GM23338 (cell line): ENCODE data around the gene PLEKHG4B. TPM values are rescaled to one million over a fixed set of nuclear protein-coding genes. Genes with fewer than 3 reads are reported as not detected.
"Not testable (repeated sequence)": the region's sequence is repeated elsewhere in the genome, so short reads cannot be mapped to it uniquely, and the experiment has no call there.

Experiments
- ATAC-seq: fragments of 200-7000 bp; cut with Tn5 transposase; 3 replicates; pipeline ENCODE4 v1.9.1; 2020
- DNase-seq: peaks from one replicate; pipeline ENCODE4 v3.0.0-alpha.2; 2015; ENCODE audit warnings: low spot score
- H2AFZ ChIP-seq: fragments of 200-600 bp; sonication (generic); 2 replicates; pipeline ENCODE4 v1.8.0; 2016; ENCODE audit warnings: antibody characterized with exemption, mild to moderate bottlenecking, moderate library complexity
- H3F3A ChIP-seq: fragments of 200-600 bp; sonication (generic); replicated peaks from 2 replicates; pipeline ENCODE4 v1.8.0; 2017; ENCODE audit warnings: antibody characterized with exemption, mixed run types, low read depth
- H3K27ac ChIP-seq: fragments of 200-600 bp; sonication (generic); 2 replicates; pipeline ENCODE4 v1.6.1; 2016; ENCODE audit warnings: low read depth
- H3K27me3 ChIP-seq: fragments of 200-600 bp; sonication (generic); 2 replicates; pipeline ENCODE4 v1.8.0; 2016; ENCODE audit warnings: mild to moderate bottlenecking, mixed run types, moderate library complexity; ENCODE audit not compliant: insufficient read depth
- H3K36me3 ChIP-seq: fragments of 200-600 bp; sonication (generic); 2 replicates; pipeline ENCODE4 v1.8.0; 2016; ENCODE audit warnings: mild to moderate bottlenecking; ENCODE audit not compliant: insufficient read depth
- H3K4me1 ChIP-seq: fragments of 200-600 bp; sonication (generic); 2 replicates; pipeline ENCODE4 v1.8.0; 2016; ENCODE audit warnings: mild to moderate bottlenecking, moderate library complexity; ENCODE audit not compliant: insufficient read depth
- H3K4me2 ChIP-seq: fragments of 200-600 bp; sonication (generic); 2 replicates; pipeline ENCODE4 v1.7.1; 2017; ENCODE audit warnings: mixed run types
- H3K4me3 ChIP-seq: fragments of 200-600 bp; sonication (generic); 2 replicates; pipeline ENCODE4 v1.6.1; 2016; ENCODE audit warnings: mixed run types
- H3K79me2 ChIP-seq: fragments of 200-600 bp; sonication (generic); replicated peaks from 2 replicates; pipeline ENCODE4 v1.8.0; 2017; ENCODE audit warnings: mild to moderate bottlenecking; ENCODE audit not compliant: insufficient read depth
- H3K9me2 ChIP-seq: fragments of 200-600 bp; sonication (generic); 2 replicates; pipeline ENCODE4 v1.8.0; 2017; ENCODE audit not compliant: insufficient read depth
- H4K20me1 ChIP-seq: fragments of 200-600 bp; sonication (generic); replicated peaks from 2 replicates; pipeline ENCODE4 v1.8.0; 2017; ENCODE audit warnings: mild to moderate bottlenecking; ENCODE audit not compliant: insufficient read depth
- H3K27ac Mint-ChIP-seq: 2 replicates; pipeline ENCODE4 v1.8.0; 2020; ENCODE audit warnings: inconsistent platforms, mild to moderate bottlenecking, moderate library complexity, mixed read lengths
- H3K27me3 Mint-ChIP-seq: 3 replicates; pipeline ENCODE4 v1.8.0; 2022; ENCODE audit warnings: low read depth, mild to moderate bottlenecking, moderate library complexity, mixed read lengths, inconsistent platforms; ENCODE audit not compliant: insufficient read depth, poor library complexity
- H3K36me3 Mint-ChIP-seq: 3 replicates; pipeline ENCODE4 v1.8.0; 2021; ENCODE audit warnings: low read depth, mild to moderate bottlenecking, inconsistent platforms, moderate library complexity, mixed read lengths
- H3K4me1 Mint-ChIP-seq: 3 replicates; pipeline ENCODE4 v1.8.0; 2020; ENCODE audit warnings: mild to moderate bottlenecking, inconsistent platforms, mixed read lengths
- H3K4me3 Mint-ChIP-seq: 3 replicates; pipeline ENCODE4 v1.8.0; 2021; ENCODE audit warnings: moderate library complexity, mild to moderate bottlenecking, inconsistent platforms, mixed read lengths
- H3K9me3 Mint-ChIP-seq: 3 replicates; pipeline ENCODE4 v1.8.0; 2020; ENCODE audit warnings: moderate library complexity, mild to moderate bottlenecking, inconsistent platforms, mixed read lengths
- POLR2AphosphoS5 ChIP-seq: IDR thresholded peaks from 2 replicates; pipeline ENCODE4 v1.6.1; 2016; ENCODE audit warnings: antibody characterized with exemption, low read depth
- polyA plus RNA-seq: library from polyadenylated mRNA; unstranded; fragments of >200 nt; fragmentation: Nextera tagmentation; extraction: Ambion mirVana; gene quantifications from 2 replicates; pipeline ENCODE4 v1.2.1, GENCODE V29; 2016
- total RNA-seq: library from RNA; depleted of rRNA; stranded (reverse); fragments of >200 nt; shearing (Covaris generic); gene quantifications from 2 replicates; pipeline ENCODE4 v1.2.3, GENCODE V29; 2014
- TF ChIP-seq, protein P1 (sequence below): fragments of 250-450 bp; sonication (Bioruptor Pico); IDR thresholded peaks from 2 replicates; pipeline ENCODE4 v1.5.0; 2020; ENCODE audit warnings: mild to moderate bottlenecking, moderate library complexity
- TF ChIP-seq, protein P2 (sequence below): IDR thresholded peaks from 2 replicates; pipeline ENCODE4 v1.6.1; 2016; ENCODE audit warnings: antibody characterized with exemption

PLEKHG4B gene
- total and polyA plus RNA-seq, 2 experiments from 2014 or later, result 33.5 to 54.8 TPM

DNA sequence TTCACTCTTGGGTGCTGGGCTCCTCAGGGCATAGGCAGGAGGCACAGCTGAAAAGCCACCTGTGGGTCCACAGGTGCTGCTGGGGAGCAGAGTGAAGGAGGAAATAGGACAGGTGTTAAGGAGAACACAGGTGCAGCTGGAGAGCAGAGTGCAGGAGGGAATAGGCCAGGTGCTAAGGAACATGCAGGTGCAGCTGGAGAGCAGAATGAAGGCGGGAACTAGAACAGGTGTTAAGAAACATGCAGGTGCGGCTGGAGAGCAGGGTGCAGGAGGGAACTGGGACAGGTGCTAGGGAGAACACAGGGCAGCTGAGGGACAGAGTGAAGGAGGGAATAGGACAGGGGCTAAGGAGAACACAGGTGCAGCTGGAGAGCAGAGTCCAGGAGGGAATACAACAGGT lies 43.8 kb upstream of the PLEKHG4B start (continued):
- TF ChIP-seq, protein P1, sequence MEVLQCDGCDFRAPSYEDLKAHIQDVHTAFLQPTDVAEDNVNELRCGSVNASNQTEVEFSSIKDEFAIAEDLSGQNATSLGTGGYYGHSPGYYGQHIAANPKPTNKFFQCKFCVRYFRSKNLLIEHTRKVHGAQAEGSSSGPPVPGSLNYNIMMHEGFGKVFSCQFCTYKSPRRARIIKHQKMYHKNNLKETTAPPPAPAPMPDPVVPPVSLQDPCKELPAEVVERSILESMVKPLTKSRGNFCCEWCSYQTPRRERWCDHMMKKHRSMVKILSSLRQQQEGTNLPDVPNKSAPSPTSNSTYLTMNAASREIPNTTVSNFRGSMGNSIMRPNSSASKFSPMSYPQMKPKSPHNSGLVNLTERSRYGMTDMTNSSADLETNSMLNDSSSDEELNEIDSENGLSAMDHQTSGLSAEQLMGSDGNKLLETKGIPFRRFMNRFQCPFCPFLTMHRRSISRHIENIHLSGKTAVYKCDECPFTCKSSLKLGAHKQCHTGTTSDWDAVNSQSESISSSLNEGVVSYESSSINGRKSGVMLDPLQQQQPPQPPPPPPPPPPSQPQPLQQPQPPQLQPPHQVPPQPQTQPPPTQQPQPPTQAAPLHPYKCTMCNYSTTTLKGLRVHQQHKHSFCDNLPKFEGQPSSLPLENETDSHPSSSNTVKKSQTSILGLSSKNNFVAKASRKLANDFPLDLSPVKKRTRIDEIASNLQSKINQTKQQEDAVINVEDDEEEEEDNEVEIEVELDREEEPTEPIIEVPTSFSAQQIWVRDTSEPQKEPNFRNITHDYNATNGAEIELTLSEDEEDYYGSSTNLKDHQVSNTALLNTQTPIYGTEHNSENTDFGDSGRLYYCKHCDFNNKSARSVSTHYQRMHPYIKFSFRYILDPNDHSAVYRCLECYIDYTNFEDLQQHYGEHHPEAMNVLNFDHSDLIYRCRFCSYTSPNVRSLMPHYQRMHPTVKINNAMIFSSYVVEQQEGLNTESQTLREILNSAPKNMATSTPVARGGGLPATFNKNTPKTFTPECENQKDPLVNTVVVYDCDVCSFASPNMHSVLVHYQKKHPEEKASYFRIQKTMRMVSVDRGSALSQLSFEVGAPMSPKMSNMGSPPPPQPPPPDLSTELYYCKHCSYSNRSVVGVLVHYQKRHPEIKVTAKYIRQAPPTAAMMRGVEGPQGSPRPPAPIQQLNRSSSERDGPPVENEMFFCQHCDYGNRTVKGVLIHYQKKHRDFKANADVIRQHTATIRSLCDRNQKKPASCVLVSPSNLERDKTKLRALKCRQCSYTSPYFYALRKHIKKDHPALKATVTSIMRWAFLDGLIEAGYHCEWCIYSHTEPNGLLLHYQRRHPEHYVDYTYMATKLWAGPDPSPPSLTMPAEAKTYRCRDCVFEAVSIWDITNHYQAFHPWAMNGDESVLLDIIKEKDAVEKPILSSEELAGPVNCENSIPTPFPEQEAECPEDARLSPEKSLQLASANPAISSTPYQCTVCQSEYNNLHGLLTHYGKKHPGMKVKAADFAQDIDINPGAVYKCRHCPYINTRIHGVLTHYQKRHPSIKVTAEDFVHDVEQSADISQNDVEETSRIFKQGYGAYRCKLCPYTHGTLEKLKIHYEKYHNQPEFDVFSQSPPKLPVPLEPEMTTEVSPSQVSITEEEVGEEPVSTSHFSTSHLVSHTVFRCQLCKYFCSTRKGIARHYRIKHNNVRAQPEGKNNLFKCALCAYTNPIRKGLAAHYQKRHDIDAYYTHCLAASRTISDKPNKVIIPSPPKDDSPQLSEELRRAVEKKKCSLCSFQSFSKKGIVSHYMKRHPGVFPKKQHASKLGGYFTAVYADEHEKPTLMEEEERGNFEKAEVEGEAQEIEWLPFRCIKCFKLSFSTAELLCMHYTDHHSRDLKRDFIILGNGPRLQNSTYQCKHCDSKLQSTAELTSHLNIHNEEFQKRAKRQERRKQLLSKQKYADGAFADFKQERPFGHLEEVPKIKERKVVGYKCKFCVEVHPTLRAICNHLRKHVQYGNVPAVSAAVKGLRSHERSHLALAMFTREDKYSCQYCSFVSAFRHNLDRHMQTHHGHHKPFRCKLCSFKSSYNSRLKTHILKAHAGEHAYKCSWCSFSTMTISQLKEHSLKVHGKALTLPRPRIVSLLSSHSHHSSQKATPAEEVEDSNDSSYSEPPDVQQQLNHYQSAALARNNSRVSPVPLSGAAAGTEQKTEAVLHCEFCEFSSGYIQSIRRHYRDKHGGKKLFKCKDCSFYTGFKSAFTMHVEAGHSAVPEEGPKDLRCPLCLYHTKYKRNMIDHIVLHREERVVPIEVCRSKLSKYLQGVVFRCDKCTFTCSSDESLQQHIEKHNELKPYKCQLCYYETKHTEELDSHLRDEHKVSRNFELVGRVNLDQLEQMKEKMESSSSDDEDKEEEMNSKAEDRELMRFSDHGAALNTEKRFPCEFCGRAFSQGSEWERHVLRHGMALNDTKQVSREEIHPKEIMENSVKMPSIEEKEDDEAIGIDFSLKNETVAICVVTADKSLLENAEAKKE (CRISPR knock-in tag), result no peak
- TF ChIP-seq, protein P2, sequence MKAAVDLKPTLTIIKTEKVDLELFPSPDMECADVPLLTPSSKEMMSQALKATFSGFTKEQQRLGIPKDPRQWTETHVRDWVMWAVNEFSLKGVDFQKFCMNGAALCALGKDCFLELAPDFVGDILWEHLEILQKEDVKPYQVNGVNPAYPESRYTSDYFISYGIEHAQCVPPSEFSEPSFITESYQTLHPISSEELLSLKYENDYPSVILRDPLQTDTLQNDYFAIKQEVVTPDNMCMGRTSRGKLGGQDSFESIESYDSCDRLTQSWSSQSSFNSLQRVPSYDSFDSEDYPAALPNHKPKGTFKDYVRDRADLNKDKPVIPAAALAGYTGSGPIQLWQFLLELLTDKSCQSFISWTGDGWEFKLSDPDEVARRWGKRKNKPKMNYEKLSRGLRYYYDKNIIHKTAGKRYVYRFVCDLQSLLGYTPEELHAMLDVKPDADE, result no peak
- no peak for TF ChIP-seq POLR2AphosphoS5

DNA sequence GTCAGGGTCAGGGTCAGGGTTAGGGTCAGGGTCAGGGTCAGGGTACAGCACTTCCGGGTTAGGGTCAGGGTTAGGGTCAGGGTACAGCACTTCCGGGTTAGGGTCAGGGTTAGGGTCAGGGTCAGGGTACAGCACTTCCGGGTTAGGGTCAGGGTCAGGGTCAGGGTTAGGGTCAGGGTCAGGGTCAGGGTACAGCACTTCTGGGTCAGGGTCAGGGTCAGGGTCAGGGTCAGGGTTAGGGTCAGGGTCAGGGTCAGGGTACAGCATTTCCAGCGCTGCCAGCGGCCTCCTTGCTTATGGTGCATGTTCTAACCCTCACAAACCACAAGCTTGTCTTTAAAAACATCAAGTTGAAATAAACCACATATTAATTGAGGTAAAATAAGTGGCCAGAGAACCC lies 42.4 kb upstream of the PLEKHG4B start:
- H3K27ac ChIP-seq, H3K9me2 ChIP-seq, H3K4me1 Mint-ChIP-seq, H3F3A ChIP-seq, H3K36me3 ChIP-seq, H3K4me2 ChIP-seq, ATAC-seq, H4K20me1 ChIP-seq, H3K9me3 Mint-ChIP-seq, H2AFZ ChIP-seq, DNase-seq, H3K36me3 Mint-ChIP-seq, H3K4me3 Mint-ChIP-seq, H3K27ac Mint-ChIP-seq, H3K4me3 ChIP-seq, H3K79me2 ChIP-seq: not testable (repeated sequence)
- peaks cover 15% of the 10 kb centered on the region; the same call in 1 of the 2 replicates for H3K4me1 ChIP-seq
- H3K27me3 ChIP-seq, result peaks cover 87% of the 10 kb centered on the region
- H3K27me3 Mint-ChIP-seq, result peaks cover 28% of the 10 kb centered on the region
